ENCODE results near the gene OR1M1.

OR1M1 gene

GRCh38 chr19:9073806-9074205 lies 13.1 kb upstream of the OR1M1 start:
- peak in 2 of 10 donors; percentile 25 to 26 for DNase-seq
- intact Hi-C loops (cut with DNase I): no loop called here

- peak; percentile 32 to 94 (median 60) for DNase-seq
- intact Hi-C loops (cut with DNase I): no loop called here
These were observed 11.6 kb upstream of the OR1M1 start for GRCh38 chr19:9075064-9075949.

- intact Hi-C loops (cut with DNase I): loop anchor here (2.0 kb wide), 1 partner anchor 422 kb away; no protein-coding TSS in a partner anchor
These were observed 10.0 kb upstream of the OR1M1 start for GRCh38 chr19:9076901-9077300.

GRCh38 chr19:9078651-9079050 lies 8.2 kb upstream of the OR1M1 start:
- intact Hi-C loops (cut with DNase I): no loop called here
- peak in 1 of 10 donors; percentile 9 for DNase-seq

More at GRCh38 chr19:9076901-9077300, 10.0 kb upstream of the OR1M1 start:
- no peak for DNase-seq

GRCh38 chr19:9107375-9107774 lies 20.5 kb downstream of the OR1M1 start, which contains the start of gene OR7G2:
Gene OR7G2 (minus strand): TSS chr19:9107475. CDS start chr19:9103243, 4,232 bp downstream.
- intact Hi-C loops (cut with DNase I): no loop called here
- no peak for DNase-seq

GRCh38 chr19:9109959-9110358 lies 23.1 kb downstream of the OR1M1 start:
- intact Hi-C loops (cut with DNase I): no loop called here
- no peak for DNase-seq

- no peak for DNase-seq
- intact Hi-C loops (cut with DNase I): no loop called here
These were observed 28.5 kb downstream of the OR1M1 start, which contains the start of gene OR7G1 for GRCh38 chr19:9115307-9115813. Gene OR7G1 (minus strand): TSS chr19:9115763. CDS start chr19:9115763, 0 bp downstream.

- DNase-seq: no peak
- intact Hi-C loops (cut with DNase I): no loop called here
These were observed 29.7 kb downstream of the OR1M1 start for GRCh38 chr19:9116547-9116946.

- DNase-seq: no peak
- intact Hi-C loops (cut with DNase I): no loop called here
These were observed 40.1 kb downstream of the OR1M1 start, which contains the start of gene OR7G3 for GRCh38 chr19:9126900-9127405. Gene OR7G3 (minus strand): TSS chr19:9126950. CDS start chr19:9126950, 0 bp downstream.

- DNase-seq: no peak
- intact Hi-C loops (cut with DNase I): no loop called here
These were observed 41.3 kb downstream of the OR1M1 start for GRCh38 chr19:9128171-9128570.

GRCh38 chr19:9130965-9131364 lies 44.1 kb downstream of the OR1M1 start:
- intact Hi-C loops (cut with DNase I): loop anchor here (10.0 kb wide), 1 partner anchor 664 kb away; no protein-coding TSS in a partner anchor
- DNase-seq: no peak

- no peak for DNase-seq
- intact Hi-C loops (cut with DNase I): loop anchor here (10.0 kb wide), 1 partner anchor 662 kb away; no protein-coding TSS in a partner anchor
These were observed 45.6 kb downstream of the OR1M1 start for GRCh38 chr19:9132422-9132821.

- DNase-seq: no peak
- intact Hi-C loops (cut with DNase I): loop anchor here (10.0 kb wide), 1 partner anchor 655 kb away; no protein-coding TSS in a partner anchor
These were observed 52.8 kb downstream of the OR1M1 start for GRCh38 chr19:9139609-9140158.

GRCh38 chr19:9140159-9140874 lies 53.5 kb downstream of the OR1M1 start, which contains the start of gene ZNF317:
Gene ZNF317 (plus strand): TSS chr19:9140397. CDS start chr19:9156017, 15,620 bp downstream.
- peak; percentile 82 to 98 (median 89) for DNase-seq
- intact Hi-C loops (cut with DNase I): no loop called here

GRCh38 chr19:9144920-9145319 lies 58.1 kb downstream of the OR1M1 start:
- no peak for DNase-seq
- intact Hi-C loops (cut with DNase I): no loop called here
